ENCODE measurements around the gene MLH1. TPM values are rescaled to one million over a fixed set of nuclear protein-coding genes. Genes with fewer than 3 reads are reported as not detected.

The MLH1 gene
- total and polyA plus RNA-seq, 10 of the 15 experiments (the other 5 are each of a cell fraction or from before 2014, with no cell fraction given): 58.6 to 109 (median 81.4) TPM

GRCh38 chr3:37093481-37093880, 100.2 kb downstream of the MLH1 start (continued):
- no peak for TF ChIP-seq MEF2B (IDR thresholded peaks at IDR 0.05; ENCODE audit: partially characterized antibody, poor library complexity, severe bottlenecking)
- TF ChIP-seq GATAD2B (conservative IDR thresholded peaks at IDR 0.05; ENCODE audit: low read depth): no peak
- TF ChIP-seq SIN3A (IDR thresholded peaks at IDR 0.05; ENCODE audit: low read depth, low read length): no peak

GRCh38 chr3:37094636-37095035, 101.3 kb downstream of the MLH1 start:
- no peak for TF ChIP-seq BHLHE40 (IDR thresholded peaks at IDR 0.05; ENCODE audit: borderline replicate concordance in 1 of 2, low read depth in 2 of 2, low read length in 1 of 2)
- H3K9me3 ChIP-seq (replicated peaks; ENCODE audit: control insufficient read depth, insufficient read depth, low read length): no peaks in the 10 kb centered on the region

GRCh38 chr3:37096288-37096687, 103.0 kb downstream of the MLH1 start:
- no peaks in the 10 kb centered on the region for H3K27me3 ChIP-seq (replicated peaks in 1 of 2; ENCODE audit: control insufficient read depth in 2 of 2, insufficient read depth in 2 of 2, low read length in 1 of 2)
- ATAC-seq (no peak), DNase-seq (ENCODE audit: low read depth, low spot score) (no peak), FAIRE-seq (no peak)
- no peak overlapping the region for H2AFZ ChIP-seq (ENCODE audit: control insufficient read depth, low read depth, low read length)
- no peaks in the 10 kb centered on the region for H4K20me1 ChIP-seq (ENCODE audit: control insufficient read depth, insufficient read depth)
- no peak overlapping the region for H3K27ac ChIP-seq (ENCODE audit: control insufficient read depth, insufficient read depth)
- TF ChIP-seq USF2 (IDR thresholded peaks at IDR 0.05; ENCODE audit: borderline replicate concordance, low read depth, low read length) (no peak), YY1 (IDR thresholded peaks at IDR 0.05; ENCODE audit: low read depth, low read length) (no peak), CBFB (IDR thresholded peaks at IDR 0.05; ENCODE audit: low read depth) (no peak), SMAD1 (IDR thresholded peaks at IDR 0.05; ENCODE audit: low read depth, partially characterized antibody) (no peak), ZNF217 (IDR thresholded peaks at IDR 0.05) (no peak), MYC (IDR thresholded peaks at IDR 0.05; ENCODE audit: insufficient read depth, insufficient read length, insufficient replicate concordance, low read length, severe bottlenecking) (no peak)
- H3K4me2 ChIP-seq (ENCODE audit: control insufficient read depth, insufficient read depth): no peak overlapping the region
- no peak overlapping the region for H3K4me3 ChIP-seq
- no peaks in the 10 kb centered on the region for H3K9me3 ChIP-seq (replicated peaks; ENCODE audit: control insufficient read depth, insufficient read depth, low read length)
- ChIA-PET SMC1A (ENCODE audit: uncharacterized antibody, unreplicated experiment) (interaction anchor here (0.6 to 2.5 kb wide), 4 partner anchors 11 to 130 kb away, joined by 3 to 6 read pairs (median 4); no protein-coding TSS in a partner anchor), POLR2A (no interaction called here), CTCF (no interaction called here), RAD21 (ENCODE audit: unreplicated experiment) (no interaction called here)
- in situ Hi-C loops (cut with MboI) (no loop called here), intact Hi-C loops (cut with micrococcal nuclease; ENCODE audit: unreplicated experiment) (no loop called here)
- H3K9ac ChIP-seq (ENCODE audit: control insufficient read depth, insufficient read depth, low read length): no peak overlapping the region
- BruUV-seq (replicated peaks): no TSS peak
- 100% methylated on average over 1 of the region's 1 CpG for WGBS (ENCODE audit: insufficient coverage, insufficient replicate concordance, low lambda C conversion rate, missing lambda C conversion rate)
- H3K4me1 ChIP-seq (ENCODE audit: control insufficient read depth, insufficient read depth, low read length): no peaks in the 10 kb centered on the region
- H3K79me2 ChIP-seq (ENCODE audit: control insufficient read depth, insufficient read depth, low read length): no peaks in the 10 kb centered on the region
- no peaks in the 10 kb centered on the region for H3K36me3 ChIP-seq (ENCODE audit: control insufficient read depth in 2 of 2, insufficient read depth in 2 of 2, low read length in 1 of 2)

More at GRCh38 chr3:37094636-37095035, 101.3 kb downstream of the MLH1 start:
- H3K4me3 ChIP-seq: no peak overlapping the region
- H3K36me3 ChIP-seq (ENCODE audit: control insufficient read depth in 2 of 2, insufficient read depth in 2 of 2, low read length in 1 of 2): peaks cover 0 to 4% of the 10 kb centered on the region in 2 experiments; a peak in 1 of 4 replicates
- no peaks in the 10 kb centered on the region for H3K27me3 ChIP-seq (replicated peaks in 1 of 2; ENCODE audit: control insufficient read depth in 2 of 2, insufficient read depth in 2 of 2, low read length in 1 of 2)
- no peaks in the 10 kb centered on the region for H3K79me2 ChIP-seq (ENCODE audit: control insufficient read depth, insufficient read depth, low read length)
- H3K9ac ChIP-seq (ENCODE audit: control insufficient read depth, insufficient read depth, low read length): no peak overlapping the region
- in situ Hi-C loops (cut with MboI) (no loop called here), intact Hi-C loops (cut with micrococcal nuclease; ENCODE audit: unreplicated experiment) (no loop called here)
- BruUV-seq (replicated peaks): no TSS peak
- DNase-seq (ENCODE audit: low read depth, low spot score) (no peak), FAIRE-seq (no peak), ATAC-seq (no peak)
- H3K4me2 ChIP-seq (ENCODE audit: control insufficient read depth, insufficient read depth): no peak overlapping the region
- no peaks in the 10 kb centered on the region for H4K20me1 ChIP-seq (ENCODE audit: control insufficient read depth, insufficient read depth)
- POLR2A ChIA-PET: no interaction called here
- RAD21 ChIA-PET (ENCODE audit: unreplicated experiment): no interaction called here
- WGBS (ENCODE audit: insufficient coverage, insufficient replicate concordance, low lambda C conversion rate, missing lambda C conversion rate): 94% methylated on average over 3 of the region's 3 CpGs
- CTCF ChIA-PET: no interaction called here
- H2AFZ ChIP-seq (ENCODE audit: control insufficient read depth, low read depth, low read length): no peak overlapping the region
- H3K4me1 ChIP-seq (ENCODE audit: control insufficient read depth, insufficient read depth, low read length): no peaks in the 10 kb centered on the region
- SMC1A ChIA-PET (ENCODE audit: uncharacterized antibody, unreplicated experiment): interaction anchor here (1.3 to 1.9 kb wide), 2 partner anchors 20 to 21 kb away, joined by 4 to 6 read pairs; no protein-coding TSS in a partner anchor
- no peak overlapping the region for H3K27ac ChIP-seq (ENCODE audit: control insufficient read depth, insufficient read depth)

Measured in GM12878 (cell line).